Spleen (tissue), 11 donors: ENCODE measurements around the gene SHISA5. TPM values are rescaled to one million over a fixed set of nuclear protein-coding genes. Genes with fewer than 3 reads are reported as not detected.
"Not testable (repeated sequence)": the region's sequence is repeated elsewhere in the genome, so short reads cannot be mapped to it uniquely, and the experiment has no call there.

Experiments used
- DNase-seq: peaks from one replicate; pipeline ENCODE4 v3.0.0-alpha.2; 2020
- H3K27ac ChIP-seq, 8 donors: fragments of 200-600 bp; sonication (generic) in 7 of 8; 1 replicate in 4 of 8; 2 replicates in 4 of 8; pipeline versions ENCODE4 v1.5.0 to v1.8.0; 2016 to 2021; ENCODE audit warnings: inconsistent platforms in 4 of 8, mild to moderate bottlenecking in 4 of 8, moderate library complexity in 1 of 8
- H3K27me3 ChIP-seq, 7 donors: fragments of 200-600 bp; sonication (generic) in 6 of 7; replicated peaks in 1 of 7; 1 replicate in 4 of 7; 2 replicates in 3 of 7; pipeline versions ENCODE4 v1.5.0 to v1.8.0; 2016 to 2021; ENCODE audit warnings: inconsistent platforms in 3 of 7, mild to moderate bottlenecking in 1 of 7
- H3K36me3 ChIP-seq, 6 donors: fragments of 200-600 bp; sonication (generic) in 5 of 6; 1 replicate in 4 of 6; 2 replicates in 2 of 6; pipeline versions ENCODE4 v1.5.0 to v1.8.0; 2016 to 2021; ENCODE audit warnings: inconsistent platforms in 2 of 6
- H3K4me1 ChIP-seq, 6 donors: fragments of 200-600 bp; sonication (generic) in 5 of 6; 1 replicate in 3 of 6; 2 replicates in 3 of 6; pipeline versions ENCODE4 v1.5.0 to v1.8.0; 2016 to 2021; ENCODE audit warnings: inconsistent platforms in 3 of 6
- H3K4me3 ChIP-seq, 8 donors: fragments of 200-600 bp; sonication (generic) in 7 of 8; 1 replicate in 4 of 8; 2 replicates in 4 of 8; pipeline versions ENCODE4 v1.5.0 to v1.8.0; 2016 to 2021; ENCODE audit warnings: inconsistent platforms in 4 of 8, mild to moderate bottlenecking in 4 of 8, moderate library complexity in 2 of 8
- H3K9me3 ChIP-seq, 8 donors: fragments of 200-600 bp; sonication (generic) in 7 of 8; 1 replicate in 4 of 8; 2 replicates in 4 of 8; pipeline versions ENCODE4 v1.5.0 to v1.8.0; 2016 to 2021; ENCODE audit warnings: inconsistent platforms in 4 of 8
- POLR2A ChIP-seq, 3 donors: fragments of 450-650 bp; IDR thresholded peaks; one replicate each; pipeline ENCODE4 v1.5.1; 2017; ENCODE audit warnings: antibody characterized with exemption in 3 of 3, mild to moderate bottlenecking in 1 of 3
- POLR2AphosphoS5 ChIP-seq, 3 donors: sonication (generic); formaldehyde crosslinking; IDR thresholded peaks; one replicate each; pipeline ENCODE4 v1.5.1; 2017; ENCODE audit warnings: antibody characterized with exemption in 3 of 3
- WGBS, 5 donors: extraction: QIAGEN DNeasy Blood & Tissue Kit in 3 of 5; methylation state at CpG; one replicate each; pipeline versions ENCODE4 v1.1.5 to v1.1.7; 2013 to 2018; 5-methylcytosine and 5-hydroxymethylcytosine counted together
- intact Hi-C: fragments of 100-400 bp; cut with DNase I; formaldehyde crosslinking; loops from one replicate; pipeline ENCODE4 v1.15.0; 2023; ENCODE audit warnings: low total_unique reads
- polyA plus RNA-seq, 3 donors: library from polyadenylated mRNA; stranded (reverse); fragments of 200-250 nt; gene quantifications; one replicate each; pipeline ENCODE4 v1.2.1, GENCODE V29; 2013
- total RNA-seq, 7 donors: library from RNA; depleted of rRNA in 3 of 7; stranded (reverse); fragments of >200 nt in 3 of 7; fragmentation: NEBNext Ultra II Directional in 4 of 7; extraction: Animal tissue kit (Norgen Biotek cat#: 25700) in 4 of 7; gene quantifications; one replicate each; pipeline versions ENCODE4 v1.1.0 to v1.2.1, GENCODE V29; 2016 to 2021
- TF ChIP-seq, protein P1 (sequence below), 11 experiments: fragments of 200-600 bp in 7 of 11; fragments of 450-650 bp in 4 of 11; sonication (generic) in 4 of 11; IDR thresholded peaks in 8 of 11; conservative IDR thresholded peaks in 3 of 11; 1 replicate in 7 of 11; 2 replicates in 4 of 11; pipeline versions ENCODE4 v1.4.0 to v1.8.0; 2016 to 2021; ENCODE audit warnings: antibody characterized with exemption in 11 of 11, inconsistent platforms in 4 of 11, mild to moderate bottlenecking in 1 of 11
- donor health status: healthy with polysubstance abuse.
- donor health status: DM: no; HTN: no; CAD: no; lungs with moderate emphysema.
- donor health status: DM: no; HTN: no; CAD: no.
- donor health status: Bipolar disorder and iron deficiency.
- donor health status: healthy.
- donor health status: DM: no; HTN: no; CAD: no.
- donor health status: DM: yes; HTN: yes; CAD: no.

Gene SHISA5
- total and polyA plus RNA-seq, 10 donors = 80.2 to 227 (median 173) TPM

DNA sequence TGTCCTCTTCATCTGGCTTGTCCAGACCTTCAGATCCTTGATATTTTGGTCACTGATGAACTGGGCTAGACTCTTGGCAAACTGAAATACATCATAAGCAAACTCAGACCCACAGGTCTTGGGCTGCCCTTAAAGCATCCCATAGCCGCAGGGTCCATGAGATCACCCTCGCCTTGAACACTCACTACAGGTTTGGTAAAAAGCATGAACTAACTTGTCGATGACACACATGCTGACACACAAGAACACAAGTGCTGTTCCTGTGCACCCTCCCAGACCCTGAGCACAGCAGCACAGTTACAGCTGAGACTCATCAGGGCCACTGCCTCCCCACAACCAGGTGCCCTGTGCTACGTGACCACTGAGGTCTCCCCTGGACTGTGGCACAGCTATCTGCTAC, 31.6 kb upstream of the SHISA5 start:
- Histone ChIP-seq H3K27ac (peak overlapping the region in 3 of 8 donors; percentile 67 to 84 (median 74)), H3K4me1 (peaks cover 0 to 64% (median 9%) of the 10 kb centered on the region in 6 donors), H3K9me3 (no peaks in the 10 kb centered on the region), H3K27me3 (no peaks in the 10 kb centered on the region), H3K4me3 (no peak overlapping the region), H3K36me3 (peaks cover 0 to 67% (median 7%) of the 10 kb centered on the region in 6 donors)
- intact Hi-C loops = no loop called here
- TF ChIP-seq, protein P1, sequence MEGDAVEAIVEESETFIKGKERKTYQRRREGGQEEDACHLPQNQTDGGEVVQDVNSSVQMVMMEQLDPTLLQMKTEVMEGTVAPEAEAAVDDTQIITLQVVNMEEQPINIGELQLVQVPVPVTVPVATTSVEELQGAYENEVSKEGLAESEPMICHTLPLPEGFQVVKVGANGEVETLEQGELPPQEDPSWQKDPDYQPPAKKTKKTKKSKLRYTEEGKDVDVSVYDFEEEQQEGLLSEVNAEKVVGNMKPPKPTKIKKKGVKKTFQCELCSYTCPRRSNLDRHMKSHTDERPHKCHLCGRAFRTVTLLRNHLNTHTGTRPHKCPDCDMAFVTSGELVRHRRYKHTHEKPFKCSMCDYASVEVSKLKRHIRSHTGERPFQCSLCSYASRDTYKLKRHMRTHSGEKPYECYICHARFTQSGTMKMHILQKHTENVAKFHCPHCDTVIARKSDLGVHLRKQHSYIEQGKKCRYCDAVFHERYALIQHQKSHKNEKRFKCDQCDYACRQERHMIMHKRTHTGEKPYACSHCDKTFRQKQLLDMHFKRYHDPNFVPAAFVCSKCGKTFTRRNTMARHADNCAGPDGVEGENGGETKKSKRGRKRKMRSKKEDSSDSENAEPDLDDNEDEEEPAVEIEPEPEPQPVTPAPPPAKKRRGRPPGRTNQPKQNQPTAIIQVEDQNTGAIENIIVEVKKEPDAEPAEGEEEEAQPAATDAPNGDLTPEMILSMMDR (IDR thresholded peaks at IDR 0.05 in 8 of 11, conservative IDR thresholded peaks at IDR 0.05 in 3 of 11) = no peak
- TF ChIP-seq POLR2AphosphoS5 (IDR thresholded peaks at IDR 0.05) (no peak), POLR2A (IDR thresholded peaks at IDR 0.05) (no peak)
- 90 to 94% (median 92%) methylated on average over 3 to 4 of the region's 4 CpGs for WGBS, 5 donors
- DNase-seq = no peak

DNA sequence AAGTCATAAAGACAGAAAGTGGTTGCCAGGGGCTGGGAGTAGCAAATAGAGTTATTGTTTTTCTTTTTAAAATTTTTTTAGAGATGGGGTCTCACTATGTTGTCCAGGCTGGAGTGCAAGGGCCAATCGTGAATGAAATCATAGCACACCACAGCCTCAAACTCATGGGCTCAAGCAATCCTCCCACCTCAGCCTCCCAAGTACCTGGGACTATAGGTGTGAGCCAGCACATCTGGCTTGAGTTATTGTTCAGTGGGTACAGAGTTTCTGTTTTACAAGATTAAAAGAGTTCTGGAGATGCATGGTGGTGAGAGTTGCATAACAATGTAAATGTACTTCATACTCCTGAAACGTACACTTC, 29.0 kb upstream of the SHISA5 start:
- Histone ChIP-seq H3K36me3 (peaks cover 0 to 42% (median 7%) of the 10 kb centered on the region in 6 donors), H3K27ac (peak overlapping the region in 5 of 8 donors; percentile 17 to 84 (median 48)), H3K9me3 (no peaks in the 10 kb centered on the region), H3K27me3 (no peaks in the 10 kb centered on the region), H3K4me1 (peaks cover 0 to 76% (median 15%) of the 10 kb centered on the region in 6 donors), H3K4me3 (no peak overlapping the region)
- DNase-seq = no peak
- TF ChIP-seq POLR2AphosphoS5 (IDR thresholded peaks at IDR 0.05) (no peak), POLR2A (IDR thresholded peaks at IDR 0.05) (no peak)
- intact Hi-C loops = no loop called here
- WGBS, 5 donors = 68 to 94% (median 74%) methylated on average over 2 of the region's 2 CpGs

DNA sequence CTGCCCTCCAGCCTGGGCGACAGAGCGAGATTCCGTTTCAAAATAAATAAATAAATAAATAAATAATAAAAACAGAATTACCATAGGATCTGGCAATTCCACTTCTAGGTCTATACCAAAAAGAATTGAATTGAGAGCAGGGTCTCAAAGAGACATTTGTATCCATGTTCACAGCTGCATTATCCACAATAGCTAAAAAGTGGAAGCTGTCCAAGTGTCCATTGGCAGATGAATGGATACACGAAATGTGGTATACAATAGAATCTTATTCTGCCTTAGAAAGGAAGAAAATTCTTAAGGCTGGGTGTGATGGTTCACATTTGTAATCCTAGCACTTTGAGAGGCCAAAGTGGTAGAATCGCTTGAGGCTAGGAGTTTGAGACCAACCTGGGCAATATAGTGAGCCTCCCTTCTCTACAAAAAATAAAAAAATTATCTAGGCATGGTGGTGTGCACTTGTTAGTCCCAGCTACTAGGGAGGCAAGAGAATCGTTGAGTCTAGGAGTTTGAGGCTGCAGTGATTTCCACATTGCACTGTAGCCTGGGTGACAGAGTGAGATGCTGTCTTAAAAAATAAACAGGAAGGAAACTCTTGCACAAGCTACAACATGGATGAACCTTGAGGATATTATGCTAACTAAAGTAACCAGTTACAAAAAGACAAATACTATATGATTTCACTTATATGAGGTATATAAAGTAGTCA, 28.4 kb upstream of the SHISA5 start:
- intact Hi-C loops = no loop called here
- TF ChIP-seq, protein P1 (IDR thresholded peaks at IDR 0.05 in 8 of 11, conservative IDR thresholded peaks at IDR 0.05 in 3 of 11) = no peak
- TF ChIP-seq POLR2AphosphoS5 (IDR thresholded peaks at IDR 0.05) (no peak), POLR2A (IDR thresholded peaks at IDR 0.05) (no peak)
- H3K27me3 ChIP-seq = no peaks in the 10 kb centered on the region
- no peak for DNase-seq
- peaks cover 0 to 37% (median 7%) of the 10 kb centered on the region in 6 donors for H3K36me3 ChIP-seq
- 82 to 92% (median 88%) methylated on average over 6 of the region's 6 CpGs for WGBS, 5 donors
- peak overlapping the region in 5 of 8 donors; percentile 23 to 84 (median 48) for H3K27ac ChIP-seq
- peaks cover 0 to 76% (median 17%) of the 10 kb centered on the region in 6 donors for H3K4me1 ChIP-seq
- no peak overlapping the region for H3K4me3 ChIP-seq
- no peaks in the 10 kb centered on the region for H3K9me3 ChIP-seq

DNA sequence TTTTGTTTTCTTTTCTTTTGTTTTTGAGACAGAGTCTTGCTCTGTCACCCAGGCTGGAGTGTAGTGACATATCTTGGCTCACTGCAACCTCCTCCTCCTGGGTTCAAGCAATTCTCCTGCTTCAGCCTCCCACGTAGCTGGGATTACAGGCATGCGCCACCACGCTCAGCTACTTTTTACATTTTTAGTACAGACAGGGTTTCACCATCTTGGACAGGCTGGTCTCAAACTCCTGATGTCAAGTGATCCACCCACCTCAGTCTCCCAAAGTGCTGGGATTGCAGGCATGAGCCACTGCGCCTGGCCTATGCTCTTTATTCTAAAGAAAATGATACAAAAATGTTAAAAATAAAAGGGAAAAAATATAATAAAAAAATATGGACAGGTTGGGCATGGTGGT, 26.7 kb upstream of the SHISA5 start:
- WGBS, 5 donors = 93 to 98% (median 96%) methylated on average over 4 of the region's 4 CpGs
- DNase-seq, H3K9me3 ChIP-seq, H3K27me3 ChIP-seq, intact Hi-C loops, H3K4me3 ChIP-seq: not testable (repeated sequence)
- H3K4me1 ChIP-seq = peaks cover 0 to 73% (median 14%) of the 10 kb centered on the region in 6 donors
- peak overlapping the region in 1 of 8 donors; percentile 84 for H3K27ac ChIP-seq
- peaks cover 0 to 34% (median 4%) of the 10 kb centered on the region in 6 donors for H3K36me3 ChIP-seq

DNA sequence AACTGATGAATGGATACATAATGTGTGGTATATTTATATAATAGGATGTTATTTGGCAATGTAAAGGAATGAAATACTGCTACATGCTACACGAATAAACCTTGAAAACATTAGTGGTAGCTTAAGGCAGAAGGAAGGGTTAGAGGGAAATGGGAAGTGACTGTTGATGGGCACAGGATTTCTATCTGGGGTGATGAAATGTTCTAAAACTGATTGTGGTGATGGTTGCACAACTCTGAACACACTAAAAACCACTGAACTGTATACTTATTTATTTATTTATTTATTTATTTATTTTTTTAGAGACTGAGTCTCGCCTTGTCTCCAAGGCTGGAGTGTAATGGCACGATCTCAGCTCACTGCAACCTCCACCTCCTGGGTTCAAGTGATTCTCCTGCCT, 24.8 kb upstream of the SHISA5 start:
- peak overlapping the region in 7 of 8 donors; percentile 49 to 92 (median 81) for H3K27ac ChIP-seq
- 49 to 79% (median 61%) methylated on average over 3 of the region's 3 CpGs for WGBS, 5 donors
- peaks cover 0 to 58% (median 11%) of the 10 kb centered on the region in 6 donors for H3K4me1 ChIP-seq

More for the DNA sequence above, 24.8 kb upstream of the SHISA5 start:
- no peaks in the 10 kb centered on the region for H3K27me3 ChIP-seq
- peaks cover 0 to 41% (median under 1%) of the 10 kb centered on the region in 6 donors for H3K36me3 ChIP-seq
- TF ChIP-seq, protein P1 (IDR thresholded peaks at IDR 0.05 in 8 of 11, conservative IDR thresholded peaks at IDR 0.05 in 3 of 11) = no peak
- TF ChIP-seq POLR2A (IDR thresholded peaks at IDR 0.05) (no peak), POLR2AphosphoS5 (IDR thresholded peaks at IDR 0.05) (no peak)
- H3K9me3 ChIP-seq = no peaks in the 10 kb centered on the region
- intact Hi-C loops = no loop called here
- H3K4me3 ChIP-seq = peak overlapping the region in 1 of 8 donors; percentile 10
- DNase-seq = no peak
